HepG2 (cell line): ENCODE results near the gene NDUFS6. TPM values are rescaled to one million over a fixed set of nuclear protein-coding genes. Genes with fewer than 3 reads are reported as not detected.

Experiments
- ATAC-seq: fragments of 200-7000 bp; cut with Tn5 transposase; 3 replicates; pipeline ENCODE4 v1.9.1; 2020; ENCODE audit warnings: mild to moderate bottlenecking, moderate library complexity
- BruUV-seq: library from RNA; stranded (reverse); fragments of 400-500 nt; replicated peaks from 2 replicates; lab custom pipeline; 2021; lab: Mats Ljungman, UMichigan
- CTCF ChIA-PET: fragments of 300-600 bp; formaldehyde crosslinking; extraction: SDS; loops from one replicate; lab custom pipeline; 2021; ENCODE audit warnings: low total read pairs, inconsistent platforms, low intra/inter-chr PET ratio; lab: Yijun Ruan, JAX
- POLR2A ChIA-PET: fragments of 350-600 bp; sonication (Branson Sonifier 250); formaldehyde crosslinking; loops from one replicate; lab custom pipeline; 2020; ENCODE audit warnings: antibody characterized with exemption, inconsistent platforms; lab: Yijun Ruan, JAX
- DNase-seq: peaks from one replicate; pipeline ENCODE4 v3.0.0-alpha.2; 2015; ENCODE audit warnings: low spot score
- FAIRE-seq: peaks from 3 replicates; lab custom pipeline; 2011; peaks lifted over from hg19 to GRCh38; lab: Jason Lieb, UNC
- H2AFZ ChIP-seq: one replicate; pipeline ENCODE4 v1.6.1; 2011; ENCODE audit warnings: low read length, inconsistent platforms
- H3K27ac ChIP-seq: fragments of 300-600 bp; 3 replicates; pipeline ENCODE4 v1.8.0; 2011; ENCODE audit warnings: mixed run types, mild to moderate bottlenecking, mixed read lengths, low read length, inconsistent platforms; ENCODE audit not compliant: insufficient read depth; ENCODE audit errors: extremely low read length
- H3K27me3 ChIP-seq, 2 experiments: fragments of 200-600 bp in 1 of 2; 2 replicates in 1 of 2; 3 replicates in 1 of 2; pipeline versions ENCODE4 v1.6.0 to v1.8.0; 2011; ENCODE audit warnings: low read length in 2 of 2, mild to moderate bottlenecking in 2 of 2, moderate library complexity in 2 of 2, inconsistent platforms in 1 of 2; ENCODE audit not compliant: insufficient read depth in 2 of 2, control insufficient read depth in 1 of 2
- H3K36me3 ChIP-seq, 2 experiments: fragments of 200-600 bp in 1 of 2; replicated peaks in 1 of 2; 2 replicates in 1 of 2; 3 replicates in 1 of 2; pipeline versions ENCODE4 v1.5.1 to v1.8.0; 2011; ENCODE audit warnings: low read length in 2 of 2, inconsistent platforms in 1 of 2; ENCODE audit not compliant: insufficient read depth in 2 of 2, control insufficient read depth in 1 of 2
- H3K4me1 ChIP-seq: 2 replicates; pipeline ENCODE4 v1.5.1; 2012; ENCODE audit warnings: low read length, inconsistent platforms; ENCODE audit not compliant: insufficient read depth
- H3K4me2 ChIP-seq: 2 replicates; pipeline ENCODE4 v1.6.0; 2011; ENCODE audit warnings: low read depth, low read length, inconsistent platforms
- H3K4me3 ChIP-seq, 3 experiments: fragments of 200-600 bp in 1 of 3; sonication (generic), shearing (Covaris generic) in 1 of 3; replicated peaks in 1 of 3; 2 replicates each; pipeline ENCODE4 v1.5.1; 2011 to 2016; ENCODE audit warnings: low read length in 3 of 3, inconsistent platforms in 2 of 3, low read depth in 2 of 3, mild to moderate bottlenecking in 2 of 3, control low read depth in 1 of 3, mixed read lengths in 1 of 3; ENCODE audit not compliant: insufficient read depth in 1 of 3
- H3K79me2 ChIP-seq: one replicate; pipeline ENCODE4 v1.6.1; 2011; ENCODE audit warnings: low read length, inconsistent platforms; ENCODE audit not compliant: insufficient read depth
- H3K9ac ChIP-seq: 2 replicates; pipeline ENCODE4 v1.6.0; 2011; ENCODE audit warnings: mild to moderate bottlenecking, low read depth, low read length, inconsistent platforms; ENCODE audit not compliant: insufficient read depth
- H3K9me3 ChIP-seq: 2 replicates; pipeline ENCODE4 v1.5.1; 2012; ENCODE audit warnings: mild to moderate bottlenecking, low read length
- H4K20me1 ChIP-seq: 2 replicates; pipeline ENCODE4 v1.6.0; 2011; ENCODE audit warnings: inconsistent platforms, mild to moderate bottlenecking, low read length, moderate library complexity; ENCODE audit not compliant: insufficient read depth
- MNT ChIP-seq: fragments of 450-650 bp; IDR thresholded peaks from 2 replicates; pipeline ENCODE4 v1.6.1; 2016
- RARG ChIP-seq: sonication (generic); formaldehyde crosslinking; IDR thresholded peaks from 2 replicates; pipeline ENCODE4 v1.4.0; 2020; ENCODE audit warnings: low read depth, mild to moderate bottlenecking, missing genetic modification reagents
- WGBS: methylation state at CpG from one replicate; pipeline ENCODE4 v1.1.6; 2017; ENCODE audit warnings: low lambda C conversion rate; 5-methylcytosine and 5-hydroxymethylcytosine counted together
- in situ Hi-C: cut with HindIII; loops from 2 replicates; pipeline ENCODE4 v1.10.0; 2017; ENCODE audit warnings: low pct_unique_long_range_greater_than_20kb; ENCODE audit not compliant: extremely low pct_ligation_motif_present
- intact Hi-C: fragments of 100-400 bp; cut with micrococcal nuclease; formaldehyde crosslinking; loops from one replicate; pipeline ENCODE4 v1.10.0; 2022; ENCODE audit not compliant: unreplicated experiment
- polyA plus RNA-seq, 8 experiments: library from polyadenylated mRNA; depleted of rRNA in 3 of 8; stranded (reverse) in 7 of 8; unstranded in 1 of 8; fragments of >200 nt; fragmentation: Illumina TruSeq in 4 of 8; extraction: Trizol in 4 of 8; gene quantifications; 2 replicates each; pipeline versions ENCODE4 v1.2.1 to v1.2.3, GENCODE V29; 2011 to 2016; ENCODE audit warnings: low read depth in 4 of 8, missing spikeins in 1 of 8, mixed read lengths in 1 of 8; ENCODE audit not compliant: insufficient read depth in 1 of 8
- total RNA-seq, 5 experiments: library from RNA; depleted of rRNA; stranded (reverse); fragments of >200 nt; fragmentation: Illumina TruSeq; extraction: Trizol; gene quantifications; 2 replicates each; pipeline ENCODE4 v1.2.3, GENCODE V29; 2016; ENCODE audit warnings: low read depth in 1 of 5

Gene NDUFS6
- total and polyA plus RNA-seq, 2 of the 13 experiments (the other 11 are each of a cell fraction or from before 2014, with no cell fraction given): 23.7 to 50.4 TPM

GRCh38 chr5:1850324-1851154 lies 49.3 kb downstream of the NDUFS6 start:
- peaks cover 0 to 53% of the 10 kb centered on the region in 2 experiments; a peak in 4 of 5 replicates for H3K27me3 ChIP-seq
- FAIRE-seq: no peak

More at GRCh38 chr5:1850324-1851154, 49.3 kb downstream of the NDUFS6 start:
- TF ChIP-seq RARG (CRISPR knock-in tag) (no peak), MNT (peak; percentile 93)
- BruUV-seq: no TSS peak
- intact Hi-C loops: no loop called here
- 66% methylated on average over 17 of the region's 29 CpGs for WGBS
- Histone ChIP-seq H3K4me1 (no peaks in the 10 kb centered on the region), H3K27ac (no peak overlapping the region), H3K9me3 (no peaks in the 10 kb centered on the region), H2AFZ (no peak overlapping the region), H3K79me2 (no peaks in the 10 kb centered on the region), H3K36me3 (no peaks in the 10 kb centered on the region), H3K4me2 (no peak overlapping the region), H4K20me1 (no peaks in the 10 kb centered on the region), H3K9ac (no peak overlapping the region), H3K4me3 (no peak overlapping the region)
- ATAC-seq (no peak), DNase-seq (no peak)
- POLR2A ChIA-PET: no interaction called here
- CTCF ChIA-PET: no interaction called here
- in situ Hi-C loops: no loop called here
